Raji (cell line): ENCODE data around the gene RMI1.

Source experiments
- POLR2A ChIP-seq: IDR thresholded peaks from 2 replicates; pipeline ENCODE4 v1.6.1; 2011; ENCODE audit warnings: low read depth, low read length, control low read depth; ENCODE audit not compliant: insufficient read depth

RMI1 gene

GRCh38 chr9:83987402-83987791, 6.8 kb downstream of the RMI1 start:
- no peak for TF ChIP-seq POLR2A

DNA sequence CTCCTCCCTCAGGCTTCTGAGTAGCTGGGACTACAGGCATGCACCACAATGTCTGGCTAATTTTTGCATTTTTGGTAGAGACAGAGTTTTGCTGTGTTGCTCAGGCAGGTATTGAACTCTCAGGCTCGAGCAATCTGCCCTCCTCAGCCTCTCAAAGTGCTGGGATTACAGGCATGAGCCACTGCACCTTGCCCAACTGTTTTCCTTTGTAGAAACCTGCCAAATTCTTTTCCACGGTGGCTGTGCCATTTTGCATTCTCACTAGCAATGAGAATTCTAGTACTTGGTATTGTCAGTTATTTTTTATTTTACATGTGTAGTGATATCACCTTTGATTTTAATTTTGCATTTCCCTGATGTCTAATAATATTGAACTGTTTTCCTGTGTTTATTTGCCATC, 7.8 kb downstream of the RMI1 start:
- TF ChIP-seq POLR2A, result no peak

- TF ChIP-seq POLR2A, result no peak
Measured at GRCh38 chr9:83991355-83991754, 10.8 kb downstream of the RMI1 start.

DNA sequence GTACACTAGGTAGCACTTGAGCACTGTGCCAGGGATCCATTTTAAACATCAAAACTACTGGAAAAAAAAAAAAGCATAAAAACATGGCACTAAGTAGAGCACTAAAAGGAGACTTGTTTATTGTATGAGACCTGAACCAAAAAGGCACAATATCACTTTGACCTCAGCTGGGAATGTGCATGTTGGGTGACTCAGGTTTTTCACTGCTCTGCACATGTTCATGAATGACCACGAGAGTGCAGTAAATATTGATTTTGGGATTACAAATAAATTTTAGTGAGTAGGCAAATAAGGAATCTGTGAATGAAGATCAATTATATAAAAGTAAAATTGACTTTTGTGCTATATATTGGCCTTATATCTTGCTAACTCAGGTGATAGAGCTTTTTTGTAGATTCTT, 11.8 kb downstream of the RMI1 start:
- no peak for TF ChIP-seq POLR2A

- TF ChIP-seq POLR2A, result no peak
Measured at GRCh38 chr9:83992901-83993300, 12.3 kb downstream of the RMI1 start.

DNA sequence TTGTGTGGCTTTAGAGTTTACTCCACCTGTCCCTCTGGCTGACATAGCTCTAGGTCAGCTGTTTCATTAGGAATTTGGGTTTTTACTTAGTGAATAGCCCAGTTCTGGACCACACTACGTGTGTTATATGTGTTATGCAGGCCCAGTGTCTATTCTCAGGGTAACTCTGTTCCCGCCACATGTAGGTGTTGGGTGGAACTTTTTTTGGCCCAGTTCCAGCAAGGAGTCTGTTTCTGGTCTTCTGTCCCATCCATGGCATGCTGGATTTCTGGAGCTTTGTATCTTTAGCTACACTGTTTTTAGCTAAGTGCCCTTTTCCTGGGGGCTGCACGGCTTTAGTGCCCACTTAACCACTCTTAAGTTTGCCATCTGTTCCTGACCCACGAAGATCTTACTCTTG, 15.5 kb downstream of the RMI1 start:
- TF ChIP-seq POLR2A, result no peak

GRCh38 chr9:83999141-83999918, 18.7 kb downstream of the RMI1 start:
- no peak for TF ChIP-seq POLR2A

- no peak for TF ChIP-seq POLR2A
Measured at GRCh38 chr9:84000186-84000585, 19.6 kb downstream of the RMI1 start.

- no peak for TF ChIP-seq POLR2A
Measured at GRCh38 chr9:84001621-84002020, 21.0 kb downstream of the RMI1 start.

DNA sequence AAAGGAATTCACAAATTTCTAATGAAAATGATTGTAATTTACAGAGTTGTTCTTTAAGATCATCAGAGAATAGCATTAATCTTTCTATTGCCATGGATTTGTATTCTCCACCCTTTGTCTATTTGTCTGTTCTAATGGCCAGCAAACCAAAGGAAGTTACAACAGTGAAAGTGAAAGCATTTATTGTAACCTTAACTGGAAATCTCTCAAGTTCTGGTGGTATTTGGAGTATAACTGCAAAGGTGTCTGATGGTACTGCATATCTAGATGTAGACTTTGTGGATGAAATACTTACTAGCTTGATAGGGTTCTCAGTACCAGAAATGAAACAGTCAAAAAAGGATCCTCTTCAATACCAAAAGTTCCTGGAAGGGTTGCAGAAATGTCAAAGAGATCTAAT, 21.7 kb downstream of the RMI1 start:
- TF ChIP-seq POLR2A, result no peak

- no peak for TF ChIP-seq POLR2A
Measured at GRCh38 chr9:84003246-84003645, 22.6 kb downstream of the RMI1 start.

- TF ChIP-seq POLR2A, result no peak
Measured at GRCh38 chr9:84007662-84008061, 27.1 kb downstream of the RMI1 start.

GRCh38 chr9:84024041-84024575, 43.5 kb downstream of the RMI1 start:
- no peak for TF ChIP-seq POLR2A

DNA sequence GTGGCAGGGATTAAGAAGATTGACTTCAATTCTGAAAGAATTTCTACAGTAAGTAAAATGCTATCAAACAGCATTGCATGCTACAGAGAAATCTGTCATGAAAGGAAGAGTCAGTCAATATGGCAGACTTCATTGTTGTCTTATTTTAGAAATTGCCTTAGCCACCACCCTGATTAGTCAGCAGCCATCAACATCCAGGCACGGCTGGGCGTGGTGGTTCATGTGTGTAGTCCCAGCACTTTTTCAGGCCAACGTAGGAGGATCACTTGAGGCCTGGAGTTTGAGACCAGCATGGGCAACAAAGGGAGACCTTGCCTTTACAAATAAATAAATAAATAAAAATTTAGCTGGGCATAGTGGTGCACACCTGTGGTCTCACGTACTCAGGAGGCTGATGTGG, 46.6 kb downstream of the RMI1 start:
- TF ChIP-seq POLR2A, result no peak

- TF ChIP-seq POLR2A, result no peak
Measured at GRCh38 chr9:84031534-84031933, 50.9 kb downstream of the RMI1 start.

- TF ChIP-seq POLR2A, result no peak
Measured at GRCh38 chr9:84045481-84046097, 65.0 kb downstream of the RMI1 start.
